Measurements from ENCODE around the gene SRPRA. TPM values are rescaled to one million over a fixed set of nuclear protein-coding genes. Genes with fewer than 3 reads are reported as not detected.

SRPRA gene
- total and polyA plus RNA-seq, 2 donors (not counting 3 experiments of a cell fraction or from before 2014, with no cell fraction given) = 104 to 116 TPM

DNA sequence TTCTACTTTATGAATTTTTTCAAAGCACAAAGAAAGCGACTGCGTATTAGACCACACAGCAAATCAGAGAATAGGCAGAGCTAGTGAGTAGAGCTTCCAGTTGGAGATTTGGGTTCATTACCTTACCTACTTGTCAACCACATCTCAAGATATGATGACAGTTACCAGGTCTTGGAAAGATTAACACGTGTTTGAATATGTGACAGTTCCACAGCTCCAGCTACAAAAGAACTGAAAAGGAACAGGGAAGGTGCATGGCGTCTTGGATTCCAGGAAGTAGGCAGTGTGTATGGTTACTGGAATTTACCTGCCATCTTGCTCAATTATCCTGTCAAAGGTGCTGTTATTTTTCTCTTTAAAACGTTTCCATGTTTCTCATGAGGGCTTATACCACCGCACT lies 19.5 kb upstream of the SRPRA start:
- BruUV-seq (replicated peaks) = no TSS peak
- TF ChIP-seq POLR2A (IDR thresholded peaks at IDR 0.05; ENCODE audit: low read depth, low read length) (no peak), JUN (IDR thresholded peaks at IDR 0.05; ENCODE audit: borderline replicate concordance, insufficient read depth, insufficient read length, low read depth) (no peak), MYC (IDR thresholded peaks at IDR 0.05; ENCODE audit: low read depth, low read length) (no peak), GATA2 (IDR thresholded peaks at IDR 0.05; ENCODE audit: insufficient read depth, insufficient read length, low read depth, low read length) (no peak), EZH2 (IDR thresholded peaks at IDR 0.05; ENCODE audit: borderline replicate concordance, low read depth, low read length, severe bottlenecking) (no peak), FOS (IDR thresholded peaks at IDR 0.05; ENCODE audit: borderline replicate concordance, insufficient read depth, low read length) (no peak), POLR2AphosphoS5 (IDR thresholded peaks at IDR 0.05; ENCODE audit: insufficient read depth, low read depth, low read length) (no peak)
- TF ChIP-seq, protein P1, sequence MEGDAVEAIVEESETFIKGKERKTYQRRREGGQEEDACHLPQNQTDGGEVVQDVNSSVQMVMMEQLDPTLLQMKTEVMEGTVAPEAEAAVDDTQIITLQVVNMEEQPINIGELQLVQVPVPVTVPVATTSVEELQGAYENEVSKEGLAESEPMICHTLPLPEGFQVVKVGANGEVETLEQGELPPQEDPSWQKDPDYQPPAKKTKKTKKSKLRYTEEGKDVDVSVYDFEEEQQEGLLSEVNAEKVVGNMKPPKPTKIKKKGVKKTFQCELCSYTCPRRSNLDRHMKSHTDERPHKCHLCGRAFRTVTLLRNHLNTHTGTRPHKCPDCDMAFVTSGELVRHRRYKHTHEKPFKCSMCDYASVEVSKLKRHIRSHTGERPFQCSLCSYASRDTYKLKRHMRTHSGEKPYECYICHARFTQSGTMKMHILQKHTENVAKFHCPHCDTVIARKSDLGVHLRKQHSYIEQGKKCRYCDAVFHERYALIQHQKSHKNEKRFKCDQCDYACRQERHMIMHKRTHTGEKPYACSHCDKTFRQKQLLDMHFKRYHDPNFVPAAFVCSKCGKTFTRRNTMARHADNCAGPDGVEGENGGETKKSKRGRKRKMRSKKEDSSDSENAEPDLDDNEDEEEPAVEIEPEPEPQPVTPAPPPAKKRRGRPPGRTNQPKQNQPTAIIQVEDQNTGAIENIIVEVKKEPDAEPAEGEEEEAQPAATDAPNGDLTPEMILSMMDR (IDR thresholded peaks at IDR 0.05; ENCODE audit: extremely low read depth in 1 of 2, insufficient read depth in 1 of 2, low read depth in 1 of 2, low read length in 2 of 2) = no peak
- TF ChIP-seq, protein P2, sequence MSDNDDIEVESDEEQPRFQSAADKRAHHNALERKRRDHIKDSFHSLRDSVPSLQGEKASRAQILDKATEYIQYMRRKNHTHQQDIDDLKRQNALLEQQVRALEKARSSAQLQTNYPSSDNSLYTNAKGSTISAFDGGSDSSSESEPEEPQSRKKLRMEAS (IDR thresholded peaks at IDR 0.05; ENCODE audit: insufficient read depth, insufficient read length) = no peak
- ChIA-PET CTCF (interaction anchor here (0.8 kb wide), 1 partner anchor 192 kb away, joined by 3 read pairs; no protein-coding TSS in a partner anchor), POLR2A (no interaction called here)
- Histone ChIP-seq H3K27me3 (ENCODE audit: control insufficient read depth in 2 of 2, insufficient read depth in 2 of 2, low read length in 2 of 2) (no peaks in the 10 kb centered on the region), H3K9ac (replicated peaks; ENCODE audit: extremely low read depth, insufficient read depth, low read length) (no peak overlapping the region), H2AFZ (ENCODE audit: low read depth, low read length) (no peak overlapping the region), H3K4me2 (ENCODE audit: insufficient read depth, low read length) (no peak overlapping the region), H4K20me1 (replicated peaks; ENCODE audit: control insufficient read depth, extremely low read depth, insufficient read depth, low read length) (no peaks in the 10 kb centered on the region), H3K9me1 (replicated peaks; ENCODE audit: control insufficient read depth, extremely low read depth, insufficient read depth, low read length) (no peaks in the 10 kb centered on the region), H3K4me3 (replicated peaks in 1 of 3; ENCODE audit: insufficient read depth in 1 of 3, low read depth in 1 of 3, low read length in 3 of 3) (no peak overlapping the region), H3K9me3 (replicated peaks; ENCODE audit: control insufficient read depth, insufficient read depth, low read length) (no peaks in the 10 kb centered on the region), H3K79me2 (ENCODE audit: control insufficient read depth, insufficient read depth, low read length) (no peaks in the 10 kb centered on the region), H3K4me1 (ENCODE audit: control insufficient read depth, extremely low read depth, insufficient read depth, low read length) (peaks cover 7% of the 10 kb centered on the region), H3K36me3 (ENCODE audit: control insufficient read depth in 2 of 2, extremely low read depth in 1 of 2, insufficient read depth in 2 of 2, low read length in 2 of 2) (peaks cover 0 to 7% of the 10 kb centered on the region in 2 experiments), H3K27ac (ENCODE audit: insufficient read depth, low read depth, low read length) (no peak overlapping the region)
- FAIRE-seq = no peak
- intact Hi-C loops (cut with micrococcal nuclease) (no loop called here), dilution Hi-C loops (cut with MboI; ENCODE audit: extremely low pct_ligation_motif_present, low sequenced_read_pairs) (no loop called here)
- no peak for DNase-seq (ENCODE audit: low read depth, low spot score)
